SU-DHL-6 (cell line): ENCODE results near the gene AGAP1.

ENCODE experiments used
- H2AFZ ChIP-seq: fragments of 200-600 bp; sonication (generic); 2 replicates; pipeline ENCODE4 v1.6.1; 2014; ENCODE audit warnings: low read depth, mild to moderate bottlenecking, moderate library complexity, mixed read lengths, antibody characterized with exemption, low read length; ENCODE audit not compliant: severe bottlenecking
- H3F3A ChIP-seq: fragments of 200-600 bp; shearing (Covaris generic); 2 replicates; pipeline ENCODE4 v1.6.0; 2016; ENCODE audit warnings: antibody characterized with exemption, mild to moderate bottlenecking; ENCODE audit not compliant: insufficient read depth
- H3K27ac ChIP-seq: fragments of 200-600 bp; sonication (generic); 2 replicates; pipeline ENCODE4 v1.5.1; 2016; ENCODE audit warnings: low read depth, mild to moderate bottlenecking, low read length, moderate library complexity, mixed read lengths
- H3K27me3 ChIP-seq: fragments of 200-600 bp; sonication (generic), shearing (Covaris generic); 2 replicates; pipeline ENCODE4 v1.6.0; 2014; ENCODE audit warnings: mild to moderate bottlenecking, low read length
- H3K36me3 ChIP-seq: fragments of 200-600 bp; sonication (generic); 2 replicates; pipeline ENCODE4 v1.6.1; 2014; ENCODE audit warnings: mild to moderate bottlenecking, low read length, mixed read lengths
- H3K4me2 ChIP-seq: fragments of 300-600, 200-600 bp; shearing (Covaris generic), sonication (generic); 2 replicates; pipeline ENCODE4 v1.6.0; 2014; ENCODE audit warnings: low read length, low read depth, mild to moderate bottlenecking; ENCODE audit not compliant: poor library complexity, severe bottlenecking
- H3K4me3 ChIP-seq: fragments of 200-600 bp; sonication (generic); 2 replicates; pipeline ENCODE4 v1.5.1; 2014; ENCODE audit warnings: antibody characterized with exemption, low read length, mild to moderate bottlenecking, mixed read lengths; ENCODE audit not compliant: insufficient read depth, poor library complexity, severe bottlenecking
- H3K79me2 ChIP-seq: fragments of 200-600 bp; sonication (generic); 2 replicates; pipeline ENCODE4 v1.6.1; 2014; ENCODE audit warnings: mild to moderate bottlenecking, low read length, moderate library complexity; ENCODE audit not compliant: insufficient read depth
- H3K9ac ChIP-seq: fragments of 200-600 bp; sonication (generic); 2 replicates; pipeline ENCODE4 v1.7.0; 2014; ENCODE audit warnings: mild to moderate bottlenecking, low read length
- H3K9me2 ChIP-seq: fragments of 200-600 bp; sonication (generic); replicated peaks from 2 replicates; pipeline ENCODE4 v1.6.1; 2014; ENCODE audit warnings: low read length; ENCODE audit not compliant: insufficient read depth
- H3K9me3 ChIP-seq: fragments of 200-600 bp; sonication (generic); 2 replicates; pipeline ENCODE4 v1.6.1; 2014; ENCODE audit warnings: low read length, mixed read lengths; ENCODE audit not compliant: insufficient read depth
- H4K20me1 ChIP-seq: fragments of 200-600 bp; sonication (generic); 2 replicates; pipeline ENCODE4 v1.6.1; 2014; ENCODE audit warnings: low read depth, mild to moderate bottlenecking, antibody characterized with exemption, low read length, moderate library complexity, mixed read lengths
- CTCF ChIP-seq: fragments of 200-600 bp; sonication (generic); IDR thresholded peaks from one replicate; pipeline ENCODE4 v1.5.1; 2017; ENCODE audit warnings: antibody characterized with exemption, mild to moderate bottlenecking, low read length, moderate library complexity; ENCODE audit not compliant: insufficient read depth, poor library complexity, severe bottlenecking
- EZH2phosphoT487 ChIP-seq: fragments of 200-600 bp; sonication (generic), shearing (Covaris generic); conservative IDR thresholded peaks from 2 replicates; pipeline ENCODE4 v1.6.1; 2018; ENCODE audit warnings: mild to moderate bottlenecking, antibody characterized with exemption, low read length, moderate library complexity, mixed read lengths

AGAP1 gene

GRCh38 chr2:235725016-235725489 lies 231.2 kb downstream of the AGAP1 start:
- no peaks in the 10 kb centered on the region for H3K9me3 ChIP-seq
- no peak overlapping the region for H3K4me2 ChIP-seq
- no peak overlapping the region for H3K27ac ChIP-seq
- H3K9me2 ChIP-seq: no peaks in the 10 kb centered on the region
- H3K4me3 ChIP-seq: no peak overlapping the region
- H4K20me1 ChIP-seq: no peaks in the 10 kb centered on the region
- no peaks in the 10 kb centered on the region for H3F3A ChIP-seq
- TF ChIP-seq CTCF (no peak), EZH2phosphoT487 (no peak)
- H2AFZ ChIP-seq: no peak overlapping the region
- no peak overlapping the region for H3K9ac ChIP-seq
- H3K27me3 ChIP-seq: no peaks in the 10 kb centered on the region
- H3K36me3 ChIP-seq: no peaks in the 10 kb centered on the region
- H3K79me2 ChIP-seq: no peaks in the 10 kb centered on the region

DNA sequence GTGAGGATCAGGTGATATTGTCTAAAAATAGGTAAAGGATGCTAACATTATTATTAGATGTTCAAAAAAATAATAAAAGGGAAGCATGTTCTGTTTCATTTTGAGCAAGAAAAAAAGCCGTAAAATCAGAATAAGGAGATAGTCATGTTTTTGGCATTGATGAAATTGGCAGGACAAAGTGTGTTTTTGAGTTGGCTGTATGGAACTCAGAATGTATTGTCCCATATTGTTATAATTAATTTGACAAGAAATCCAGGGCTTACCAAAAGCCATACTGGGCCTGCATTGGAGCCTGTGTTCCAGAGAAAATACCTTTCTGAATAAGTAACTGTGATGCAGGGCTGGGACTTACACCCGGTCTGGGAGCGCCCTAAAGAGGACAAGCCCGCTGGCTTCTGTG lies 232.0 kb downstream of the AGAP1 start:
- TF ChIP-seq CTCF (no peak), EZH2phosphoT487 (no peak)
- Histone ChIP-seq H3K79me2 (no peaks in the 10 kb centered on the region), H3K9me3 (no peaks in the 10 kb centered on the region), H3K27me3 (no peaks in the 10 kb centered on the region), H3K36me3 (no peaks in the 10 kb centered on the region), H2AFZ (no peak overlapping the region), H3K4me3 (no peak overlapping the region), H3K27ac (no peak overlapping the region), H4K20me1 (no peaks in the 10 kb centered on the region), H3K9me2 (no peaks in the 10 kb centered on the region), H3K4me2 (no peak overlapping the region), H3F3A (no peaks in the 10 kb centered on the region), H3K9ac (no peak overlapping the region)

GRCh38 chr2:235726554-235726953 lies 232.7 kb downstream of the AGAP1 start:
- no peak overlapping the region for H2AFZ ChIP-seq
- H3F3A ChIP-seq: no peaks in the 10 kb centered on the region
- H3K27me3 ChIP-seq: no peaks in the 10 kb centered on the region
- no peaks in the 10 kb centered on the region for H4K20me1 ChIP-seq
- TF ChIP-seq CTCF (no peak), EZH2phosphoT487 (no peak)
- no peak overlapping the region for H3K4me2 ChIP-seq
- H3K79me2 ChIP-seq: no peaks in the 10 kb centered on the region
- no peaks in the 10 kb centered on the region for H3K36me3 ChIP-seq
- no peaks in the 10 kb centered on the region for H3K9me3 ChIP-seq
- no peak overlapping the region for H3K4me3 ChIP-seq
- no peak overlapping the region for H3K9ac ChIP-seq
- no peaks in the 10 kb centered on the region for H3K9me2 ChIP-seq
- H3K27ac ChIP-seq: no peak overlapping the region
